Activated CD8-positive, alpha-beta memory T cell treated with anti-CD3 and anti-CD28 coated beads for 1 hour (primary cell): ENCODE data around the gene MCTP1.
"Not testable (repeated sequence)": the region's sequence is repeated elsewhere in the genome, so short reads cannot be mapped to it uniquely, and the experiment has no call there.

Source experiments
- DNase-seq, 2 donors: peaks; one replicate each; pipeline ENCODE4 v3.0.0-alpha.2; 2020; ENCODE audit warnings: low read depth in 1 of 2; ENCODE audit errors: extremely low read depth in 1 of 2

MCTP1 gene

GRCh38 chr5:95184924-95185323 is 100.0 kb downstream of the MCTP1 start:
- no peak for DNase-seq

GRCh38 chr5:95181644-95182043 is 103.2 kb downstream of the MCTP1 start:
- DNase-seq: no peak

GRCh38 chr5:95178046-95178651 is 106.7 kb downstream of the MCTP1 start:
- no peak for DNase-seq

GRCh38 chr5:95177456-95177855 is 107.4 kb downstream of the MCTP1 start:
- DNase-seq: no peak

GRCh38 chr5:95175106-95175505 is 109.8 kb downstream of the MCTP1 start:
- no peak for DNase-seq

- DNase-seq: no peak
Observed at GRCh38 chr5:95172659-95173058, 112.2 kb downstream of the MCTP1 start.

- DNase-seq: no peak
Observed at GRCh38 chr5:95164861-95165260, 120.0 kb downstream of the MCTP1 start.

- DNase-seq: no peak
Observed at GRCh38 chr5:95163079-95163478, 121.8 kb downstream of the MCTP1 start.

- DNase-seq: no peak
Observed at GRCh38 chr5:95162231-95162992, 122.5 kb downstream of the MCTP1 start.

- no peak for DNase-seq
Observed at GRCh38 chr5:95159603-95160002, 125.3 kb downstream of the MCTP1 start.

- DNase-seq: no peak
Observed at GRCh38 chr5:95155888-95156287, 129.0 kb downstream of the MCTP1 start.

- DNase-seq: no peak
Observed at GRCh38 chr5:95153511-95153910, 131.4 kb downstream of the MCTP1 start.

- DNase-seq: no peak
Observed at GRCh38 chr5:95152535-95152934, 132.4 kb downstream of the MCTP1 start.

GRCh38 chr5:95152131-95152530 is 132.8 kb downstream of the MCTP1 start:
- DNase-seq: no peak

GRCh38 chr5:95151694-95152093 is 133.2 kb downstream of the MCTP1 start:
- no peak for DNase-seq

GRCh38 chr5:95149387-95149786 is 135.5 kb downstream of the MCTP1 start:
- no peak for DNase-seq

GRCh38 chr5:95148453-95148852 is 136.4 kb downstream of the MCTP1 start:
- no peak for DNase-seq

- not testable (repeated sequence) for DNase-seq
Observed at GRCh38 chr5:95143858-95144257, 141.0 kb downstream of the MCTP1 start.

GRCh38 chr5:95142145-95142544 is 142.7 kb downstream of the MCTP1 start:
- no peak for DNase-seq

GRCh38 chr5:95141141-95141540 is 143.8 kb downstream of the MCTP1 start:
- no peak for DNase-seq

- no peak for DNase-seq
Observed at GRCh38 chr5:95134326-95134725, 150.6 kb downstream of the MCTP1 start.

- no peak for DNase-seq
Observed at GRCh38 chr5:95132096-95132495, 152.8 kb downstream of the MCTP1 start.

GRCh38 chr5:95130941-95131340 is 154.0 kb downstream of the MCTP1 start:
- DNase-seq: no peak
